K562 (cell line): ENCODE data around the gene DNAH10.

Experiments
- CTCF ChIP-seq, 3 experiments: IDR thresholded peaks in 2 of 3; conservative IDR thresholded peaks in 1 of 3; 2 replicates each; pipeline ENCODE4 v1.5.1; 2011 to 2012; ENCODE audit warnings: low read length in 3 of 3, mild to moderate bottlenecking in 3 of 3, control low read depth in 2 of 3, improper control_type of control experiment in 1 of 3, inconsistent platforms in 1 of 3, low read depth in 1 of 3, mixed read lengths in 1 of 3, moderate library complexity in 1 of 3; ENCODE audit not compliant: insufficient read depth in 2 of 3
- MAZ ChIP-seq, 2 experiments: fragments of 450-650 bp in 1 of 2; sonication (generic) in 1 of 2; formaldehyde crosslinking; IDR thresholded peaks in 1 of 2; conservative IDR thresholded peaks in 1 of 2; 2 replicates each; pipeline versions ENCODE4 v1.4.0 to v1.5.0; 2020; ENCODE audit warnings: mild to moderate bottlenecking in 1 of 2, missing genetic modification reagents in 1 of 2
- SPI1 ChIP-seq: IDR thresholded peaks from 2 replicates; pipeline ENCODE4 v1.6.1; 2011; ENCODE audit warnings: low read depth, low read length, control low read depth, borderline replicate concordance
- ZNF384 ChIP-seq: IDR thresholded peaks from 2 replicates; pipeline ENCODE4 v1.6.1; 2012; ENCODE audit warnings: low read depth, low read length, improper control_type of control experiment

GRCh38 chr12:123807670-123808069 is 45.6 kb downstream of the DNAH10 start:
- no peak for TF ChIP-seq CTCF (IDR thresholded peaks at IDR 0.05 in 2 of 3, conservative IDR thresholded peaks at IDR 0.05 in 1 of 3; ENCODE audit: insufficient read depth in 2 of 3, low read depth in 1 of 3, low read length in 3 of 3)
- TF ChIP-seq ZNF384: no peak
- TF ChIP-seq MAZ (CRISPR knock-in tag; conservative IDR thresholded peaks at IDR 0.05 in 1 of 2, IDR thresholded peaks at IDR 0.05 in 1 of 2): no peak
- TF ChIP-seq SPI1: no peak
